GM23248 (cell line): ENCODE data around the gene TUBB2A.

Experiments
- EZH2 ChIP-seq: fragments of 200-600 bp; sonication (generic); IDR thresholded peaks from 2 replicates; pipeline ENCODE4 v1.6.1; 2018; ENCODE audit warnings: antibody characterized with exemption, mild to moderate bottlenecking; ENCODE audit not compliant: insufficient read depth, poor library complexity, severe bottlenecking
- EZH2phosphoT487 ChIP-seq: fragments of 200-600 bp; sonication (generic); IDR thresholded peaks from 2 replicates; pipeline ENCODE4 v1.6.1; 2018; ENCODE audit warnings: antibody characterized with exemption, moderate library complexity, mild to moderate bottlenecking, low read depth; ENCODE audit not compliant: insufficient read depth

GRCh38 chr6:3135668-3136291 lies 21.6 kb downstream of the TUBB2A start:
- TF ChIP-seq EZH2 (no peak), EZH2phosphoT487 (no peak)
